Heart right ventricle (tissue), 16 donors: Measurements from ENCODE around the gene RAB8A. TPM values are rescaled to one million over a fixed set of nuclear protein-coding genes. Genes with fewer than 3 reads are reported as not detected.

ENCODE experiments used
- ATAC-seq, 8 donors: fragments of 200-7000 bp; cut with Tn5 transposase; one replicate each; pipeline ENCODE4 v1.9.1; 2020; ENCODE audit warnings: mild to moderate bottlenecking in 8 of 8, moderate library complexity in 8 of 8, moderate number of reproducible peaks in 1 of 8
- DNase-seq, 2 donors: peaks; one replicate each; pipeline ENCODE4 v3.0.0-alpha.2; 2020
- H3K27ac ChIP-seq, 10 donors: fragments of 200-600 bp; sonication (generic) in 2 of 10; one replicate each; pipeline versions ENCODE4 v1.5.0 to v1.8.0; 2020 to 2022; ENCODE audit warnings: mild to moderate bottlenecking in 3 of 10
- H3K27me3 ChIP-seq, 7 donors: fragments of 200-600 bp; one replicate each; pipeline ENCODE4 v1.8.0; 2021 to 2022; ENCODE audit warnings: mild to moderate bottlenecking in 2 of 7
- H3K36me3 ChIP-seq, 9 donors: fragments of 200-600 bp; sonication (generic) in 1 of 9; one replicate each; pipeline versions ENCODE4 v1.5.0 to v1.8.0; 2020 to 2022; ENCODE audit warnings: mild to moderate bottlenecking in 2 of 9
- H3K4me1 ChIP-seq, 9 donors: fragments of 200-600 bp; sonication (generic) in 1 of 9; one replicate each; pipeline versions ENCODE4 v1.5.0 to v1.8.0; 2020 to 2022; ENCODE audit warnings: mild to moderate bottlenecking in 4 of 9
- H3K4me3 ChIP-seq, 10 donors: fragments of 200-600 bp; sonication (generic) in 2 of 10; one replicate each; pipeline versions ENCODE4 v1.5.0 to v1.8.0; 2020 to 2022; ENCODE audit warnings: mild to moderate bottlenecking in 7 of 10, moderate library complexity in 2 of 10
- H3K9me3 ChIP-seq, 11 donors: fragments of 200-600 bp in 10 of 11; sonication (generic) in 2 of 11; one replicate each; pipeline versions ENCODE4 v1.5.0 to v1.8.0; 2013 to 2022; ENCODE audit warnings: mild to moderate bottlenecking in 2 of 11, control low read depth in 1 of 11, moderate library complexity in 1 of 11
- CTCF ChIP-seq, 9 donors: fragments of 200-600 bp; sonication (generic) in 2 of 9; IDR thresholded peaks; one replicate each; pipeline versions ENCODE4 v1.5.0 to v1.8.0; 2021 to 2022; ENCODE audit warnings: antibody characterized with exemption in 9 of 9, mild to moderate bottlenecking in 5 of 9, moderate library complexity in 1 of 9
- WGBS, 2 donors: extraction: QIAGEN DNeasy Blood & Tissue Kit; methylation state at CpG; one replicate each; pipeline ENCODE4 v1.1.7; 2013; ENCODE audit warnings: inconsistent platforms in 1 of 2; 5-methylcytosine and 5-hydroxymethylcytosine counted together
- intact Hi-C, 10 donors: fragments of 100-400 bp; cut with DNase I; formaldehyde crosslinking; loops; one replicate each; pipeline versions ENCODE4 v1.11.1 to v1.14.2; 2022
- polyA plus RNA-seq, 2 donors: library from polyadenylated mRNA; stranded (reverse); fragments of 200-250 nt; gene quantifications; one replicate each; pipeline ENCODE4 v1.2.3, GENCODE V29; 2013
- total RNA-seq, 10 donors: library from RNA; stranded (reverse); fragmentation: NEBNext Ultra II Directional in 3 of 10; extraction: Animal tissue kit (Norgen Biotek cat#: 25700) in 3 of 10; gene quantifications; one replicate each; pipeline versions ENCODE4 v1.2.1 to v1.2.4, GENCODE V29; 2021 to 2023
- donor health status: Arrhythmogenic right ventricular cardiomyopathy.
- donor health status: ischemic (EF 13 %, LVEDD 7.1; RV severe dilation, severe dysfunction).
- donor health status: healthy with polysubstance abuse.
- donor health status: DM: no; HTN: yes; CAD: no.
- donor health status: DM: no; HTN: no; CAD: no.
- donor health status: ischemic (EF 25% LVEDD 6.9; RV normal size, moderate dysfunction).
- donor health status: ischemic (EF 25% LVEDD 5.7; RV mildly dilated, moderate dysfunction).
- donor health status: healthy.
- donor health status: DM: yes; HTN: yes; CAD: no.
- donor health status: Ischemic cardiomyopathy.
- donor health status: ischemic (EF 35%, LVEDD 5.7; RV mildly dilated, moderate dysfunction).
- donor health status: nonischemic (EF 11% LVEDD 7.7; RV severe dilation, severe dysfunction).
- donor health status: DM: yes; HTN: yes; CAD: no.
- donor health status: PGD.
- donor health status: ischemic (EF 29% LVEDD 5.4; RV normal size, mild dysfunction).
- donor health status: nonischemic (EF 23%, LVEDD 6.1; RV moderate dilation, normal function).

Gene RAB8A
- total and polyA plus RNA-seq, 12 donors: 12.1 to 47.4 (median 19.5) TPM

- Histone ChIP-seq H3K4me3 (no peak overlapping the region), H3K36me3 (peaks cover 0 to 10% (median 0%) of the 10 kb centered on the region in 9 donors), H3K9me3 (no peaks in the 10 kb centered on the region), H3K27ac (no peak overlapping the region), H3K27me3 (no peaks in the 10 kb centered on the region), H3K4me1 (peaks cover 0 to 18% (median 0%) of the 10 kb centered on the region in 9 donors)
- intact Hi-C loops: no loop called here
- no peak for TF ChIP-seq CTCF (IDR thresholded peaks at IDR 0.05)
- ATAC-seq: no peak
- no peak for DNase-seq
- WGBS, 2 donors: 80 to 100% methylated on average over 1 of the region's 1 CpG
Measured at GRCh38 chr19:16155128-16155527, 43.4 kb downstream of the RAB8A start.

- Histone ChIP-seq H3K4me1 (peaks cover 0 to 4% (median 0%) of the 10 kb centered on the region in 9 donors), H3K27ac (no peak overlapping the region), H3K36me3 (peaks cover 0 to 10% (median 0%) of the 10 kb centered on the region in 9 donors), H3K27me3 (no peaks in the 10 kb centered on the region), H3K9me3 (no peaks in the 10 kb centered on the region), H3K4me3 (no peak overlapping the region)
- intact Hi-C loops: no loop called here
- DNase-seq (no peak), ATAC-seq (no peak)
- 72 to 79% methylated on average over 6 of the region's 6 CpGs for WGBS, 2 donors
- no peak for TF ChIP-seq CTCF (IDR thresholded peaks at IDR 0.05)
Measured at GRCh38 chr19:16156904-16157303, 45.2 kb downstream of the RAB8A start.

GRCh38 chr19:16157601-16158000 lies 45.9 kb downstream of the RAB8A start:
- H3K27ac ChIP-seq: no peak overlapping the region
- H3K9me3 ChIP-seq: no peaks in the 10 kb centered on the region
- no peak for DNase-seq
- TF ChIP-seq CTCF (IDR thresholded peaks at IDR 0.05): no peak
- intact Hi-C loops: no loop called here
- peaks cover 0 to 4% (median 0%) of the 10 kb centered on the region in 9 donors for H3K4me1 ChIP-seq
- peaks cover 0 to 10% (median 0%) of the 10 kb centered on the region in 9 donors for H3K36me3 ChIP-seq
- WGBS, 2 donors: 84 to 88% methylated on average over 10 of the region's 10 CpGs
- H3K4me3 ChIP-seq: no peak overlapping the region
- no peaks in the 10 kb centered on the region for H3K27me3 ChIP-seq
- ATAC-seq: no peak

- Histone ChIP-seq H3K36me3 (peaks cover 0 to 3% (median 0%) of the 10 kb centered on the region in 9 donors), H3K27me3 (no peaks in the 10 kb centered on the region), H3K4me1 (no peaks in the 10 kb centered on the region), H3K9me3 (no peaks in the 10 kb centered on the region), H3K27ac (no peak overlapping the region), H3K4me3 (no peak overlapping the region)
- ATAC-seq: no peak
- no peak for TF ChIP-seq CTCF (IDR thresholded peaks at IDR 0.05)
- WGBS, 2 donors: 88 to 93% methylated on average over 5 of the region's 5 CpGs
- no peak for DNase-seq
- intact Hi-C loops: no loop called here
Measured at GRCh38 chr19:16159655-16160054, 48.0 kb downstream of the RAB8A start.
